Esophagus muscularis mucosa (tissue), 4 donors: ENCODE measurements around the gene ADGRV1. TPM values are rescaled to one million over a fixed set of nuclear protein-coding genes. Genes with fewer than 3 reads are reported as not detected.
"Not testable (repeated sequence)": the region's sequence is repeated elsewhere in the genome, so short reads cannot be mapped to it uniquely, and the experiment has no call there.

Experiments
- DNase-seq: peaks from one replicate; pipeline ENCODE4 v3.0.0-alpha.2; 2017; ENCODE audit errors: extremely low spot score
- H3K27ac ChIP-seq, 4 donors: fragments of 200-600 bp; sonication (generic); replicated peaks in 1 of 4; 1 replicate in 3 of 4; 2 replicates in 1 of 4; pipeline ENCODE4 v1.5.1; 2016 to 2019; ENCODE audit warnings: mild to moderate bottlenecking in 1 of 4
- H3K27me3 ChIP-seq, 4 donors: fragments of 200-600 bp; sonication (generic); one replicate each; pipeline versions ENCODE4 v1.5.1 to v1.6.0; 2016 to 2019
- H3K36me3 ChIP-seq, 4 donors: fragments of 200-600 bp; sonication (generic); one replicate each; pipeline ENCODE4 v1.5.1; 2016 to 2019
- H3K4me1 ChIP-seq, 4 donors: fragments of 200-600 bp; sonication (generic); one replicate each; pipeline ENCODE4 v1.5.1; 2016 to 2019
- H3K4me3 ChIP-seq, 4 donors: fragments of 200-600 bp; sonication (generic); 1 replicate in 2 of 4; 2 replicates in 2 of 4; pipeline ENCODE4 v1.5.1; 2016 to 2019; ENCODE audit warnings: mild to moderate bottlenecking in 4 of 4, moderate library complexity in 1 of 4
- H3K9me3 ChIP-seq, 4 donors: fragments of 200-600 bp; sonication (generic); 1 replicate in 3 of 4; 2 replicates in 1 of 4; pipeline ENCODE4 v1.5.1; 2016 to 2019
- CTCF ChIP-seq, 3 experiments: fragments of 200-600 bp in 2 of 3; fragments of 450-650 bp in 1 of 3; sonication (generic) in 2 of 3; IDR thresholded peaks; one replicate each; pipeline ENCODE4 v1.5.1; 2017 to 2019; ENCODE audit warnings: antibody characterized with exemption in 3 of 3, mild to moderate bottlenecking in 2 of 3, moderate library complexity in 1 of 3
- EP300 ChIP-seq: sonication (generic); formaldehyde crosslinking; IDR thresholded peaks from one replicate; pipeline ENCODE4 v1.6.1; 2017; ENCODE audit warnings: antibody characterized with exemption
- POLR2A ChIP-seq: fragments of 450-650 bp; IDR thresholded peaks from one replicate; pipeline ENCODE4 v1.6.1; 2017; ENCODE audit warnings: antibody characterized with exemption, moderate library complexity, mild to moderate bottlenecking, low read depth
- POLR2AphosphoS5 ChIP-seq, 2 donors: sonication (generic); formaldehyde crosslinking; IDR thresholded peaks; one replicate each; pipeline ENCODE4 v1.6.1; 2017; ENCODE audit warnings: antibody characterized with exemption in 2 of 2
- WGBS: methylation state at CpG from one replicate; pipeline ENCODE4 v1.1.5; 2018; 5-methylcytosine and 5-hydroxymethylcytosine counted together
- intact Hi-C: fragments of 100-400 bp; cut with DNase I; formaldehyde crosslinking; loops from one replicate; pipeline ENCODE4 v1.15.1; 2023
- total RNA-seq, 4 donors: library from RNA; depleted of rRNA; stranded (reverse); fragments of >200 nt; gene quantifications; one replicate each; pipeline versions ENCODE4 v1.1.0 to v1.2.1, GENCODE V29; 2016

ADGRV1 gene
- total RNA-seq, 4 donors from 2014 or later: 0.42 to 1.4 (median 0.54) TPM

GRCh38 chr5:90612919-90613318 is 54.3 kb downstream of the ADGRV1 start:
- no peak overlapping the region for H3K27ac ChIP-seq
- 46% methylated on average over 1 of the region's 1 CpG for WGBS
- H3K9me3 ChIP-seq: no peaks in the 10 kb centered on the region

GRCh38 chr5:90613459-90613858 is 54.9 kb downstream of the ADGRV1 start:
- no peaks in the 10 kb centered on the region for H3K36me3 ChIP-seq
- no peak for TF ChIP-seq EP300
- TF ChIP-seq POLR2A: no peak
- no peak for TF ChIP-seq CTCF (IDR thresholded peaks at IDR 0.05)
- TF ChIP-seq POLR2AphosphoS5 (IDR thresholded peaks at IDR 0.05): no peak
- no peak overlapping the region for H3K4me3 ChIP-seq
- intact Hi-C loops: no loop called here
- peaks cover 0 to 3% (median 1%) of the 10 kb centered on the region in 4 donors for H3K27me3 ChIP-seq
- DNase-seq: no peak
- H3K4me1 ChIP-seq: no peaks in the 10 kb centered on the region
- no peak overlapping the region for H3K27ac ChIP-seq
- no peaks in the 10 kb centered on the region for H3K9me3 ChIP-seq
- WGBS: 82% methylated on average over 3 of the region's 3 CpGs

More at GRCh38 chr5:90612919-90613318, 54.3 kb downstream of the ADGRV1 start:
- Histone ChIP-seq H3K27me3 (peaks cover 0 to 3% (median 1%) of the 10 kb centered on the region in 4 donors), H3K4me3 (no peak overlapping the region), H3K4me1 (no peaks in the 10 kb centered on the region), H3K36me3 (no peaks in the 10 kb centered on the region)
- DNase-seq: no peak
- intact Hi-C loops: no loop called here
- TF ChIP-seq CTCF (IDR thresholded peaks at IDR 0.05) (no peak), POLR2AphosphoS5 (IDR thresholded peaks at IDR 0.05) (no peak), EP300 (no peak), POLR2A (no peak)

GRCh38 chr5:90613918-90614504 is 55.4 kb downstream of the ADGRV1 start:
- 73% methylated on average over 6 of the region's 6 CpGs for WGBS
- no peaks in the 10 kb centered on the region for H3K36me3 ChIP-seq
- H3K4me3 ChIP-seq: no peak overlapping the region
- DNase-seq: no peak
- peaks cover 0 to 3% (median 1%) of the 10 kb centered on the region in 4 donors for H3K27me3 ChIP-seq
- no peak for TF ChIP-seq CTCF (IDR thresholded peaks at IDR 0.05)
- TF ChIP-seq EP300: no peak
- no peak for TF ChIP-seq POLR2A
- no peak for TF ChIP-seq POLR2AphosphoS5 (IDR thresholded peaks at IDR 0.05)
- no peak overlapping the region for H3K27ac ChIP-seq
- no peaks in the 10 kb centered on the region for H3K4me1 ChIP-seq
- no peaks in the 10 kb centered on the region for H3K9me3 ChIP-seq
- intact Hi-C loops: no loop called here

- Histone ChIP-seq H3K36me3 (no peaks in the 10 kb centered on the region), H3K4me3 (no peak overlapping the region), H3K9me3 (no peaks in the 10 kb centered on the region), H3K4me1 (no peaks in the 10 kb centered on the region), H3K27me3 (peaks cover 0 to under 1% (median 0%) of the 10 kb centered on the region in 4 donors), H3K27ac (no peak overlapping the region)
- no peak for DNase-seq
- intact Hi-C loops: no loop called here
- TF ChIP-seq CTCF (IDR thresholded peaks at IDR 0.05) (no peak), POLR2AphosphoS5 (IDR thresholded peaks at IDR 0.05) (no peak), POLR2A (no peak), EP300 (no peak)
- 84% methylated on average over 3 of the region's 3 CpGs for WGBS
Observed at GRCh38 chr5:90615355-90615754, 56.8 kb downstream of the ADGRV1 start.

GRCh38 chr5:90618071-90618470 is 59.5 kb downstream of the ADGRV1 start:
- no peaks in the 10 kb centered on the region for H3K9me3 ChIP-seq
- no peak overlapping the region for H3K4me3 ChIP-seq
- H3K36me3 ChIP-seq: no peaks in the 10 kb centered on the region
- 89% methylated on average over 5 of the region's 5 CpGs for WGBS
- H3K27me3 ChIP-seq: no peaks in the 10 kb centered on the region
- intact Hi-C loops: no loop called here
- H3K4me1 ChIP-seq: no peaks in the 10 kb centered on the region
- TF ChIP-seq CTCF (IDR thresholded peaks at IDR 0.05): no peak
- no peak for TF ChIP-seq POLR2AphosphoS5 (IDR thresholded peaks at IDR 0.05)
- TF ChIP-seq EP300: no peak
- no peak for TF ChIP-seq POLR2A
- H3K27ac ChIP-seq: no peak overlapping the region
- DNase-seq: no peak

GRCh38 chr5:90619762-90620161 is 61.2 kb downstream of the ADGRV1 start:
- H3K27ac ChIP-seq, H3K9me3 ChIP-seq, H3K4me1 ChIP-seq, DNase-seq, H3K36me3 ChIP-seq, intact Hi-C loops, H3K4me3 ChIP-seq, H3K27me3 ChIP-seq: not testable (repeated sequence)
- WGBS: 92% methylated on average over 6 of the region's 6 CpGs
